Fibroblast of lung (primary cell): ENCODE measurements around the gene PTPRE. TPM values are rescaled to one million over a fixed set of nuclear protein-coding genes. Genes with fewer than 3 reads are reported as not detected.
A peak's percentile ranks its signal among the peaks of the same experiment; 100 is the strongest.

Experiments
- DNase-seq, 2 donors: peaks; one replicate each; pipeline versions ENCODE4 v3.0.0 to v3.0.0-alpha.2; 2010; ENCODE audit warnings: low read depth in 2 of 2
- H2AFZ ChIP-seq: 2 replicates; pipeline ENCODE4 v1.5.1; 2012; ENCODE audit warnings: low read length, control low read depth, inconsistent platforms
- H3K27ac ChIP-seq: 2 replicates; pipeline ENCODE4 v1.5.1; 2011; ENCODE audit warnings: low read length, control low read depth; ENCODE audit not compliant: insufficient read depth
- H3K27me3 ChIP-seq: 2 replicates; pipeline ENCODE4 v1.5.1; 2011; ENCODE audit warnings: mild to moderate bottlenecking, low read length; ENCODE audit not compliant: control insufficient read depth, insufficient read depth
- H3K36me3 ChIP-seq: 2 replicates; pipeline ENCODE4 v1.5.1; 2011; ENCODE audit warnings: low read length; ENCODE audit not compliant: control insufficient read depth, insufficient read depth
- H3K4me1 ChIP-seq: 2 replicates; pipeline ENCODE4 v1.5.1; 2011; ENCODE audit warnings: low read length; ENCODE audit not compliant: control insufficient read depth, insufficient read depth; ENCODE audit errors: extremely low read depth
- H3K4me2 ChIP-seq: 2 replicates; pipeline ENCODE4 v1.5.1; 2011; ENCODE audit warnings: low read length, control low read depth; ENCODE audit not compliant: insufficient read depth; ENCODE audit errors: extremely low read depth
- H3K4me3 ChIP-seq, 4 experiments: fragments of 200-600 bp in 1 of 4; sonication (generic) in 1 of 4; replicated peaks in 1 of 4; 2 replicates each; pipeline ENCODE4 v1.5.1; 2011 to 2016; ENCODE audit warnings: low read length in 4 of 4, low read depth in 3 of 4, mild to moderate bottlenecking in 3 of 4, control low read depth in 2 of 4, inconsistent platforms in 1 of 4, mixed read lengths in 1 of 4; ENCODE audit not compliant: insufficient read depth in 1 of 4; ENCODE audit errors: control extremely low read depth in 1 of 4
- H3K79me2 ChIP-seq: 2 replicates; pipeline ENCODE4 v1.5.1; 2012; ENCODE audit warnings: mild to moderate bottlenecking, low read length, inconsistent platforms; ENCODE audit not compliant: control insufficient read depth, insufficient read depth
- H3K9ac ChIP-seq: 2 replicates; pipeline ENCODE4 v1.5.1; 2011; ENCODE audit warnings: mild to moderate bottlenecking, low read length, control low read depth; ENCODE audit not compliant: insufficient read depth
- H3K9me3 ChIP-seq: 2 replicates; pipeline ENCODE4 v1.5.1; 2012; ENCODE audit warnings: low read depth, low read length; ENCODE audit not compliant: control insufficient read depth, insufficient read depth
- H4K20me1 ChIP-seq: 2 replicates; pipeline ENCODE4 v1.5.1; 2011; ENCODE audit warnings: low read length; ENCODE audit not compliant: control insufficient read depth, insufficient read depth; ENCODE audit errors: extremely low read depth
- CTCF ChIP-seq, 2 donors: IDR thresholded peaks in 1 of 2; conservative IDR thresholded peaks in 1 of 2; 1 replicate in 1 of 2; 2 replicates in 1 of 2; pipeline ENCODE4 v1.5.1; 2011 to 2012; ENCODE audit warnings: low read length in 2 of 2, control low read depth in 1 of 2, inconsistent platforms in 1 of 2, low read depth in 1 of 2, mild to moderate bottlenecking in 1 of 2
- EZH2 ChIP-seq: IDR thresholded peaks from 2 replicates; pipeline ENCODE4 v1.5.1; 2012; ENCODE audit warnings: low read length, control low read depth, mild to moderate bottlenecking; ENCODE audit errors: missing control alignments
- polyA plus RNA-seq, 2 donors: library from polyadenylated mRNA; depleted of rRNA in 1 of 2; stranded (reverse) in 1 of 2; unstranded in 1 of 2; fragments of >200 nt; gene quantifications; 2 replicates each; pipeline ENCODE4 v1.2.1, GENCODE V29; 2011 to 2012; ENCODE audit warnings: missing spikeins in 1 of 2
- total RNA-seq: library from RNA; depleted of rRNA; stranded (reverse); fragments of >200 nt; gene quantifications from 2 replicates; pipeline ENCODE4 v1.2.1, GENCODE V29; 2014

The PTPRE gene
- total and polyA plus RNA-seq, 2 donors (not counting 1 experiment from before 2014, with no cell fraction given): 0.75 to 1.8 TPM

- H3K9me3 ChIP-seq: no peaks in the 10 kb centered on the region
- H3K79me2 ChIP-seq: no peaks in the 10 kb centered on the region
- no peaks in the 10 kb centered on the region for H3K27me3 ChIP-seq
- H3K4me3 ChIP-seq: no peak overlapping the region
- TF ChIP-seq EZH2: no peak
- TF ChIP-seq CTCF (conservative IDR thresholded peaks at IDR 0.05 in 1 of 2, IDR thresholded peaks at IDR 0.05 in 1 of 2; ENCODE audit: low read depth in 1 of 2, low read length in 2 of 2): no peak
- no peaks in the 10 kb centered on the region for H3K4me1 ChIP-seq
- no peak overlapping the region for H3K27ac ChIP-seq
- no peak for DNase-seq
- H3K36me3 ChIP-seq: no peaks in the 10 kb centered on the region
- H2AFZ ChIP-seq: no peak overlapping the region
- no peak overlapping the region for H3K4me2 ChIP-seq
- H3K9ac ChIP-seq: no peak overlapping the region
- H4K20me1 ChIP-seq: no peaks in the 10 kb centered on the region
Measured at GRCh38 chr10:128007971-128008370, 101.1 kb downstream of the PTPRE start.

GRCh38 chr10:128008521-128009250, 101.8 kb downstream of the PTPRE start:
- no peak overlapping the region for H2AFZ ChIP-seq
- H3K4me3 ChIP-seq: no peak overlapping the region
- H3K27me3 ChIP-seq: no peaks in the 10 kb centered on the region
- no peaks in the 10 kb centered on the region for H3K79me2 ChIP-seq
- no peaks in the 10 kb centered on the region for H3K36me3 ChIP-seq
- no peaks in the 10 kb centered on the region for H4K20me1 ChIP-seq
- no peak overlapping the region for H3K9ac ChIP-seq
- no peaks in the 10 kb centered on the region for H3K4me1 ChIP-seq
- H3K4me2 ChIP-seq: no peak overlapping the region
- no peak for TF ChIP-seq EZH2
- no peaks in the 10 kb centered on the region for H3K9me3 ChIP-seq
- no peak for DNase-seq
- no peak overlapping the region for H3K27ac ChIP-seq

GRCh38 chr10:128009372-128010126, 102.6 kb downstream of the PTPRE start:
- Histone ChIP-seq H3K4me1 (no peaks in the 10 kb centered on the region), H3K9me3 (no peaks in the 10 kb centered on the region), H3K4me3 (no peak overlapping the region), H3K79me2 (no peaks in the 10 kb centered on the region), H3K4me2 (no peak overlapping the region), H3K9ac (no peak overlapping the region), H2AFZ (no peak overlapping the region), H3K27ac (no peak overlapping the region), H3K36me3 (no peaks in the 10 kb centered on the region), H4K20me1 (no peaks in the 10 kb centered on the region), H3K27me3 (no peaks in the 10 kb centered on the region)
- DNase-seq: peak in 1 of 2 donors; percentile 68
- TF ChIP-seq EZH2 (no peak), CTCF (conservative IDR thresholded peaks at IDR 0.05 in 1 of 2, IDR thresholded peaks at IDR 0.05 in 1 of 2; ENCODE audit: low read depth in 1 of 2, low read length in 2 of 2) (no peak)
